ENCODE results near the gene TPX2.
A peak's percentile ranks its signal among the peaks of the same experiment; 100 is the strongest.

TPX2 gene

GRCh38 chr20:31707258-31707615, 31.9 kb upstream of the TPX2 start:
- no peak for DNase-seq

GRCh38 chr20:31707994-31708735, 30.9 kb upstream of the TPX2 start:
- DNase-seq: no peak

GRCh38 chr20:31708736-31709534, 30.2 kb upstream of the TPX2 start:
- no peak for DNase-seq

- DNase-seq: no peak
Observed at GRCh38 chr20:31709939-31710338, 29.2 kb upstream of the TPX2 start.

GRCh38 chr20:31710423-31711108, 28.5 kb upstream of the TPX2 start:
- DNase-seq: no peak

GRCh38 chr20:31711179-31712111, 27.6 kb upstream of the TPX2 start:
- DNase-seq: no peak

- no peak for DNase-seq
Observed at GRCh38 chr20:31712112-31712553, 27.0 kb upstream of the TPX2 start.

GRCh38 chr20:31712564-31713311, 26.4 kb upstream of the TPX2 start:
- no peak for DNase-seq

- no peak for DNase-seq
Observed at GRCh38 chr20:31713312-31714273, 25.5 kb upstream of the TPX2 start.

GRCh38 chr20:31715766-31716165, 23.3 kb upstream of the TPX2 start:
- DNase-seq: no peak

GRCh38 chr20:31716351-31716750, 22.7 kb upstream of the TPX2 start:
- no peak for DNase-seq

- DNase-seq: no peak
Observed at GRCh38 chr20:31716818-31717477, 22.1 kb upstream of the TPX2 start.

- DNase-seq: peak; percentile 76
Observed at GRCh38 chr20:31717478-31718201, 21.4 kb upstream of the TPX2 start.

- DNase-seq: no peak
Observed at GRCh38 chr20:31718952-31719643, 20.0 kb upstream of the TPX2 start.

- no peak for DNase-seq
Observed at GRCh38 chr20:31719644-31720485, 19.2 kb upstream of the TPX2 start.

- no peak for DNase-seq
Observed at GRCh38 chr20:31720486-31721407, 18.3 kb upstream of the TPX2 start.
